ENCODE measurements around the gene RELT.

The RELT gene

GRCh38 chr11:73347067-73347466, 29.1 kb upstream of the RELT start:
- DNase-seq (ENCODE audit: low spot score) = no peak

GRCh38 chr11:73348838-73349237, 27.4 kb upstream of the RELT start:
- no peak for DNase-seq (ENCODE audit: low spot score)

GRCh38 chr11:73349633-73350032, 26.6 kb upstream of the RELT start:
- no peak for DNase-seq (ENCODE audit: low spot score)

GRCh38 chr11:73350908-73351636, 25.1 kb upstream of the RELT start:
- DNase-seq (ENCODE audit: low spot score) = peak; percentile 63

- DNase-seq (ENCODE audit: low spot score) = no peak
Measured at GRCh38 chr11:73353422-73353821, 22.8 kb upstream of the RELT start.

GRCh38 chr11:73355109-73355508, 21.1 kb upstream of the RELT start:
- no peak for DNase-seq (ENCODE audit: low spot score)

GRCh38 chr11:73356979-73357860, 19.0 kb upstream of the RELT start:
- no peak for DNase-seq (ENCODE audit: low spot score)

- no peak for DNase-seq (ENCODE audit: low spot score)
Measured at GRCh38 chr11:73358071-73358470, 18.1 kb upstream of the RELT start.

GRCh38 chr11:73359341-73359740, 16.9 kb upstream of the RELT start:
- no peak for DNase-seq (ENCODE audit: low spot score)

GRCh38 chr11:73359930-73360742, 16.1 kb upstream of the RELT start:
- no peak for DNase-seq (ENCODE audit: low spot score)

- DNase-seq (ENCODE audit: low spot score) = no peak
Measured at GRCh38 chr11:73360743-73361369, 15.3 kb upstream of the RELT start.

- peak; percentile 78 for DNase-seq (ENCODE audit: low spot score)
Measured at GRCh38 chr11:73361953-73362776, 14.0 kb upstream of the RELT start.

- DNase-seq (ENCODE audit: low spot score) = no peak
Measured at GRCh38 chr11:73363147-73363546, 13.1 kb upstream of the RELT start.

- no peak for DNase-seq (ENCODE audit: low spot score)
Measured at GRCh38 chr11:73365352-73366264, 10.6 kb upstream of the RELT start.

GRCh38 chr11:73366265-73366610, 10.0 kb upstream of the RELT start:
- no peak for DNase-seq (ENCODE audit: low spot score)

- no peak for DNase-seq (ENCODE audit: low spot score)
Measured at GRCh38 chr11:73366953-73367352, 9.2 kb upstream of the RELT start.

- DNase-seq (ENCODE audit: low spot score) = no peak
Measured at GRCh38 chr11:73367482-73368024, 8.6 kb upstream of the RELT start.

- DNase-seq (ENCODE audit: low spot score) = no peak
Measured at GRCh38 chr11:73372375-73372993, 3.7 kb upstream of the RELT start.

GRCh38 chr11:73374151-73374550, 2.0 kb upstream of the RELT start:
- no peak for DNase-seq (ENCODE audit: low spot score)

- no peak for DNase-seq (ENCODE audit: low spot score)
Measured at GRCh38 chr11:73375830-73376159, 404 bp upstream of the RELT start.
